Breast epithelium (tissue), 4 donors: ENCODE results near the gene CORO1C. TPM values are rescaled to one million over a fixed set of nuclear protein-coding genes. Genes with fewer than 3 reads are reported as not detected.

Experiments
- DNase-seq, 2 donors: peaks; one replicate each; pipeline ENCODE4 v3.0.0-alpha.2; 2019; ENCODE audit warnings: low spot score in 2 of 2
- H3K27ac ChIP-seq, 2 donors: fragments of 200-600 bp; sonication (generic) in 1 of 2; one replicate each; pipeline ENCODE4 v1.5.1; 2016 to 2019; ENCODE audit warnings: mild to moderate bottlenecking in 1 of 2
- H3K27me3 ChIP-seq, 2 donors: fragments of 200-600 bp; sonication (generic) in 1 of 2; one replicate each; pipeline versions ENCODE4 v1.5.1 to v1.6.0; 2017 to 2019; ENCODE audit warnings: control low read depth in 1 of 2, mild to moderate bottlenecking in 1 of 2
- H3K36me3 ChIP-seq: fragments of 200-600 bp; one replicate; pipeline ENCODE4 v1.5.1; 2019
- H3K4me1 ChIP-seq, 2 donors: fragments of 200-600 bp; sonication (generic); one replicate each; pipeline ENCODE4 v1.5.1; 2016 to 2019; ENCODE audit warnings: control low read depth in 1 of 2
- H3K4me3 ChIP-seq, 3 donors: fragments of 200-600 bp; sonication (generic); 1 replicate in 2 of 3; 2 replicates in 1 of 3; pipeline ENCODE4 v1.5.1; 2016 to 2019; ENCODE audit warnings: mild to moderate bottlenecking in 3 of 3, moderate library complexity in 2 of 3
- H3K9me3 ChIP-seq, 2 donors: fragments of 200-600 bp; sonication (generic) in 1 of 2; one replicate each; pipeline ENCODE4 v1.5.1; 2016 to 2019; ENCODE audit warnings: control low read depth in 1 of 2
- POLR2A ChIP-seq: fragments of 450-650 bp; IDR thresholded peaks from one replicate; pipeline ENCODE4 v1.6.1; 2016; ENCODE audit warnings: antibody characterized with exemption, mild to moderate bottlenecking, moderate library complexity
- POLR2AphosphoS5 ChIP-seq, 3 donors: sonication (generic); formaldehyde crosslinking; IDR thresholded peaks; one replicate each; pipeline ENCODE4 v1.6.1; 2017; ENCODE audit warnings: antibody characterized with exemption in 3 of 3
- intact Hi-C: fragments of 100-400 bp; cut with DNase I; formaldehyde crosslinking; loops from one replicate; pipeline ENCODE4 v1.15.1; 2023; ENCODE audit warnings: low total_unique reads
- total RNA-seq, 3 donors: library from RNA; depleted of rRNA; stranded (reverse); fragments of >200 nt; gene quantifications; one replicate each; pipeline ENCODE4 v1.1.0, GENCODE V29; 2016
- TF ChIP-seq, protein P1 (sequence below), 3 donors: fragments of 450-650 bp; IDR thresholded peaks; one replicate each; pipeline ENCODE4 v1.5.1; 2016 to 2017; ENCODE audit warnings: antibody characterized with exemption in 3 of 3, mild to moderate bottlenecking in 3 of 3, moderate library complexity in 3 of 3

CORO1C gene
- total RNA-seq, 3 donors from 2014 or later: 121 to 155 (median 149) TPM

GRCh38 chr12:108637222-108637971 lies 93.9 kb downstream of the CORO1C start:
- Histone ChIP-seq H3K27ac (no peak overlapping the region), H3K27me3 (no peaks in the 10 kb centered on the region), H3K4me3 (no peak overlapping the region), H3K9me3 (no peaks in the 10 kb centered on the region), H3K4me1 (no peaks in the 10 kb centered on the region), H3K36me3 (no peaks in the 10 kb centered on the region)
- no peak for DNase-seq
- intact Hi-C loops: no loop called here
- no peak for TF ChIP-seq POLR2AphosphoS5 (IDR thresholded peaks at IDR 0.05)
- no peak for TF ChIP-seq POLR2A
- TF ChIP-seq, protein P1, sequence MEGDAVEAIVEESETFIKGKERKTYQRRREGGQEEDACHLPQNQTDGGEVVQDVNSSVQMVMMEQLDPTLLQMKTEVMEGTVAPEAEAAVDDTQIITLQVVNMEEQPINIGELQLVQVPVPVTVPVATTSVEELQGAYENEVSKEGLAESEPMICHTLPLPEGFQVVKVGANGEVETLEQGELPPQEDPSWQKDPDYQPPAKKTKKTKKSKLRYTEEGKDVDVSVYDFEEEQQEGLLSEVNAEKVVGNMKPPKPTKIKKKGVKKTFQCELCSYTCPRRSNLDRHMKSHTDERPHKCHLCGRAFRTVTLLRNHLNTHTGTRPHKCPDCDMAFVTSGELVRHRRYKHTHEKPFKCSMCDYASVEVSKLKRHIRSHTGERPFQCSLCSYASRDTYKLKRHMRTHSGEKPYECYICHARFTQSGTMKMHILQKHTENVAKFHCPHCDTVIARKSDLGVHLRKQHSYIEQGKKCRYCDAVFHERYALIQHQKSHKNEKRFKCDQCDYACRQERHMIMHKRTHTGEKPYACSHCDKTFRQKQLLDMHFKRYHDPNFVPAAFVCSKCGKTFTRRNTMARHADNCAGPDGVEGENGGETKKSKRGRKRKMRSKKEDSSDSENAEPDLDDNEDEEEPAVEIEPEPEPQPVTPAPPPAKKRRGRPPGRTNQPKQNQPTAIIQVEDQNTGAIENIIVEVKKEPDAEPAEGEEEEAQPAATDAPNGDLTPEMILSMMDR (IDR thresholded peaks at IDR 0.05): no peak

DNA sequence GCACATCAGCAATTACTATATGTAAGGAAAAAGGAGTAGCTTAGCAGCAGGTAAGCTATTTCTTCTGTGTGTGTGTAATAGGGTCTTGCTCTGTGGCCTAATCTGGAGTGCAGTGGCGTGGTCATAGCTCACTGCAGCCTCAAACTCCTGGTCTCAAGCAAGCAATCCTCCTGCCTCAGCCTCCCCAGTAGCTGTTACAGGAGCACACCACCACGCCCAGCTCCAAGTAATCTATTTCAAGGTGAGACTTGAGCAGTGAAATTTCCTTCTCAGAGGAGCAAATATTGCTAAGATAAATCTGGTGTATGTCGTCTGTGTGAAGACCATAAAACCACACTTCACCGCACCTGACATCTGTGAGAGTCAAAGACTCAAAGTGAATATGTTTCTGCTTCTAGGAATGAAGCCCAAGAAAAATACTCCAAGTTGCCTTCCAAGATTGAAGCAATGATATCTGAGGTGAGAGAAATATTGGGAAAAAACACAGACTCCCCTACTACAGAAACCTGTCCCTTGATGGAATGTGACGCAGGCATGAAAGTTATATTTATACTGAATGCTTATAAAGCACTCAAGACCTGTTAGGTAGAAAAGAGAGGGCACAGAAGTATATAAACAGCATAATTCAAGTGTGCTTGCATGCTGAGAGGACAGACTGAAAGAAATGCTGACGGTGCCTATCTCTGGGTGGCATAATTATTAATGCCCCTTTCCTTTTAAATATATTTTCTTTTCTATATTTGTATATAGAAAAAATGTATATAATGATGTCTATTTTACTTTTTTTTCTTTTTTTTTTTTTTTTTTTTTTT lies 95.1 kb downstream of the CORO1C start:
- TF ChIP-seq POLR2A (no peak), POLR2AphosphoS5 (IDR thresholded peaks at IDR 0.05) (no peak)
- TF ChIP-seq, protein P1 (IDR thresholded peaks at IDR 0.05): no peak
- intact Hi-C loops: no loop called here
- H3K4me1 ChIP-seq: no peaks in the 10 kb centered on the region
- H3K36me3 ChIP-seq: no peaks in the 10 kb centered on the region
- no peak overlapping the region for H3K27ac ChIP-seq
- DNase-seq: no peak
- no peaks in the 10 kb centered on the region for H3K9me3 ChIP-seq
- H3K27me3 ChIP-seq: no peaks in the 10 kb centered on the region
- H3K4me3 ChIP-seq: no peak overlapping the region

GRCh38 chr12:108635201-108635996 lies 95.9 kb downstream of the CORO1C start:
- no peak overlapping the region for H3K27ac ChIP-seq
- no peak for DNase-seq
- H3K4me1 ChIP-seq: no peaks in the 10 kb centered on the region
- no peaks in the 10 kb centered on the region for H3K36me3 ChIP-seq
- H3K4me3 ChIP-seq: no peak overlapping the region
- H3K9me3 ChIP-seq: no peaks in the 10 kb centered on the region
- H3K27me3 ChIP-seq: no peaks in the 10 kb centered on the region
- no peak for TF ChIP-seq POLR2A
- TF ChIP-seq, protein P1 (IDR thresholded peaks at IDR 0.05): no peak
- no peak for TF ChIP-seq POLR2AphosphoS5 (IDR thresholded peaks at IDR 0.05)
- intact Hi-C loops: no loop called here

DNA sequence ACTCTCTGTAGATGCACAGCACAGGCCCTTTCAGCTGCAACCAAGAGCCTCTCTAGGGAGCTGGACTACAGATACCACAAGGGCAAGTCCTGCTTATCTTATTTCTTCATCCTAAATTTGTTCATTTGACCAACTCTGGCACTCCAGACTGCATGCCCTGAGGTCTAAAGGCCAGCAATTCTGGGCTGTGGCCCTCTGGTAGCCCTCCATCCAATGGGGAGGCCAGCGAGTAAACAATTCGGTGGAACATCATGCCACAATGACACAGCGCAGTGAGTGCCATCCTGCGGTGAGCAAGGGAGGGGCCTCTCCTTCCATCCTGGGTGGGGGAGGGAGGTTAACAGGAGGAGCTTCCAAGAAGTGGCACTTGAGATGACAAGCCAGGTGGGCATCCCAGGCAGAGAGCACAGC lies 97.0 kb downstream of the CORO1C start:
- H3K4me3 ChIP-seq: no peak overlapping the region
- H3K36me3 ChIP-seq: no peaks in the 10 kb centered on the region
- intact Hi-C loops: no loop called here
- H3K9me3 ChIP-seq: no peaks in the 10 kb centered on the region
- H3K27me3 ChIP-seq: no peaks in the 10 kb centered on the region
- TF ChIP-seq POLR2A: no peak
- TF ChIP-seq, protein P1 (IDR thresholded peaks at IDR 0.05): no peak
- no peak for TF ChIP-seq POLR2AphosphoS5 (IDR thresholded peaks at IDR 0.05)
- H3K27ac ChIP-seq: peak overlapping the region in 1 of 2 donors; percentile 25
- no peaks in the 10 kb centered on the region for H3K4me1 ChIP-seq
- DNase-seq: no peak
